ENCODE measurements around the gene DSTN. TPM values are rescaled to one million over a fixed set of nuclear protein-coding genes. Genes with fewer than 3 reads are reported as not detected.
A peak's percentile ranks its signal among the peaks of the same experiment; 100 is the strongest.

DSTN gene
- total and polyA plus RNA-seq, 2 of the 4 experiments (the other 2 are of a cell fraction), result 221 to 269 TPM

DNA sequence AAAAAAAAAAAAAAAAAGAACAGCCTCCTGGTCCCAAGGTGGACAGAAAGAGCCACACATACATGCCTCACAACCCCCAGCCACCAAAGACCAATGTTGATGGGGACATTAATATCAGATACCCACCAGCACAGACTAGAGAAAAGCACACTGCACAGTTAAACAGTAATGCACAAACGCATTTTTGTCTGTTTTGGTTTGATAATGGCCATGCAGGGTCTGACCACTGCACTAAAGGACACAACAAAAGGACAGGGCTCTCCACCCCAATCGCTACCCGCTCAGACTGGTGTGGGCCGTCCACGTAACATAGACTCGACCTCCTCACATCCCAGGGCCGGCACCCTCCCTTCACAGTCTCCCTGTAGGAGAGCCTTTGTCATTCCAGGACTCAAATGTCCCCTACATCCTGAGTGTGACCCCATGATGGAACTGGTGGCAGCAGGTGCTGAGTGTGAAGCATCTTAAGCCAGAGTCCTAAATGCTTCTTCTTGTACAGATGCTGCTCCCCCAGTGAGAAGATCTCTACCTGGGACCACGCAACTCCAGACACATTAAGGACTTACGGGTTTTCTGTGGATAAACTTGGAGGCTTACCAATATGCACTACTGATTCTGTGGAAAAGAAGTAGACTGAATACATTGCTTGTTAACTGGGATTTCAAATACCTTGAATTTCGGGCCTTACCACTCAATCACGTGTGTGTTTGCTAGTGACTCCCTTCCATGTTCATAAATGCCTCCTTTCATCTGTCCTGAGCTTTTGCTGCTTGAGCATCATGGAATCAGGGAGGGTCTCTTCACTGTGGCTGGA, 84.2 kb downstream of the DSTN start:
- Histone ChIP-seq H4K91ac (ENCODE audit: insufficient read depth, low read depth, low read length) (no peak overlapping the region), H2AK5ac (ENCODE audit: low read depth, low read length) (no peak overlapping the region; the same call in 1 of the 2 replicates), H3K56ac (ENCODE audit: extremely low read depth, insufficient read depth, low read length) (no peak overlapping the region), H3K4ac (ENCODE audit: low read depth, low read length) (peak overlapping the region; percentile 8; the same call in 1 of the 2 replicates), H2BK5ac (ENCODE audit: low read depth, low read length, poor library complexity, severe bottlenecking) (peak overlapping the region; percentile 17), H2BK15ac (ENCODE audit: low read depth, low read length) (no peak overlapping the region), H3K9me1 (ENCODE audit: insufficient read depth, low read length) (peaks cover 26% of the 10 kb centered on the region), H3K9me3 (ENCODE audit: control insufficient read depth, insufficient read depth, low read length) (peaks cover 7% of the 10 kb centered on the region; the same call in 1 of the 2 replicates), H4K8ac (ENCODE audit: low read depth in 2 of 2, low read length in 2 of 2) (no peak overlapping the region), H3K4me2 (ENCODE audit: low read depth, low read length) (no peak overlapping the region), H4K20me1 (ENCODE audit: insufficient read depth, low read length) (peaks cover 98% of the 10 kb centered on the region), H3K36me3 (ENCODE audit: control insufficient read depth, insufficient read depth, low read length) (peaks cover 59% of the 10 kb centered on the region), H3K4me1 (ENCODE audit: control insufficient read depth, insufficient read depth, low read length) (peaks cover 42% of the 10 kb centered on the region), H4K5ac (ENCODE audit: low read depth, low read length) (no peak overlapping the region), H3K23ac (ENCODE audit: low read depth, low read length) (peak overlapping the region; percentile 27; the same call in 1 of the 2 replicates), H3K18ac (ENCODE audit: low read depth, low read length) (no peak overlapping the region), H3K27me3 (ENCODE audit: control insufficient read depth, insufficient read depth, low read length) (no peaks in the 10 kb centered on the region), H3K27ac (ENCODE audit: insufficient read depth, low read length) (no peak overlapping the region; the same call in 1 of the 2 replicates), H2BK120ac (ENCODE audit: low read depth, low read length) (no peak overlapping the region), H2AK9ac (replicated peaks; ENCODE audit: low read depth, low read length, poor library complexity) (no peak overlapping the region), H3K4me3 (ENCODE audit: insufficient read depth, low read depth, low read length) (no peak overlapping the region), H2BK20ac (ENCODE audit: low read depth, low read length) (no peak overlapping the region), H3K79me1 (ENCODE audit: low read depth in 1 of 2, low read length in 2 of 2) (peaks cover 25 to 93% of the 10 kb centered on the region in 2 experiments), H3K14ac (replicated peaks; ENCODE audit: low read depth, low read length) (no peak overlapping the region), H3K9ac (ENCODE audit: low read depth, low read length) (no peak overlapping the region), H2AFZ (replicated peaks; ENCODE audit: low read length, poor library complexity) (no peak overlapping the region)
- BruUV-seq (replicated peaks), result no TSS peak
- dilution Hi-C loops (cut with HindIII; ENCODE audit: low sequenced_read_pairs, unreplicated experiment) (no loop called here), intact Hi-C loops (cut with micrococcal nuclease) (loop anchor here (5.0 kb wide), 1 partner anchor 283 kb away; no protein-coding TSS in a partner anchor), in situ Hi-C loops (cut with MboI; ENCODE audit: low sequenced_read_pairs) (no loop called here)
- CTCF ChIA-PET, result interaction anchor here (0.6 to 1.1 kb wide), 7 partner anchors 14 to 280 kb away, joined by 3 to 7 read pairs (median 3); no protein-coding TSS in a partner anchor
- DNase-seq (no peak), ATAC-seq (ENCODE audit: low read depth) (no peak)
- POLR2A ChIA-PET (ENCODE audit: unreplicated experiment), result no interaction called here
- WGBS, 2 experiments (ENCODE audit: extremely low coverage in 2 of 2, insufficient read length in 1 of 2), result no CpG with 5 or more reads among the region's 11 CpGs
- TF ChIP-seq FOS (IDR thresholded peaks at IDR 0.05; ENCODE audit: low read depth, low read length), result no peak
- TF ChIP-seq, protein P1, sequence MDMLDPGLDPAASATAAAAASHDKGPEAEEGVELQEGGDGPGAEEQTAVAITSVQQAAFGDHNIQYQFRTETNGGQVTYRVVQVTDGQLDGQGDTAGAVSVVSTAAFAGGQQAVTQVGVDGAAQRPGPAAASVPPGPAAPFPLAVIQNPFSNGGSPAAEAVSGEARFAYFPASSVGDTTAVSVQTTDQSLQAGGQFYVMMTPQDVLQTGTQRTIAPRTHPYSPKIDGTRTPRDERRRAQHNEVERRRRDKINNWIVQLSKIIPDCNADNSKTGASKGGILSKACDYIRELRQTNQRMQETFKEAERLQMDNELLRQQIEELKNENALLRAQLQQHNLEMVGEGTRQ (IDR thresholded peaks at IDR 0.05; ENCODE audit: low read depth, low read length), result no peak
